NCI-H748 (cell line): ENCODE measurements around the gene SNX33.
A peak's percentile ranks its signal among the peaks of the same experiment; 100 is the strongest.

ENCODE experiments used
- DNase-seq: peaks from one replicate; lab custom pipeline; 2025; ENCODE audit not compliant: unreplicated experiment; lab: John Stamatoyannopoulos, UW

The SNX33 gene

GRCh38 chr15:75640483-75641178 lies 7.1 kb upstream of the SNX33 start:
- DNase-seq: peak; percentile 81

- DNase-seq: no peak
Observed at GRCh38 chr15:75641179-75641503, 6.6 kb upstream of the SNX33 start.

GRCh38 chr15:75641603-75642002 lies 6.1 kb upstream of the SNX33 start:
- no peak for DNase-seq

GRCh38 chr15:75644376-75644775 lies 3.3 kb upstream of the SNX33 start:
- DNase-seq: no peak

- no peak for DNase-seq
Observed at GRCh38 chr15:75646112-75646943, 1.4 kb upstream of the SNX33 start.

GRCh38 chr15:75646944-75647364 lies 758 bp upstream of the SNX33 start:
- DNase-seq: peak; percentile 36

- peak; percentile 39 for DNase-seq
Observed at GRCh38 chr15:75648156-75649000, 666 bp downstream of the SNX33 start.

- no peak for DNase-seq
Observed at GRCh38 chr15:75649045-75649761, 1.5 kb downstream of the SNX33 start.

- no peak for DNase-seq
Observed at GRCh38 chr15:75649848-75650247, 2.1 kb downstream of the SNX33 start.

GRCh38 chr15:75650908-75651809 lies 3.4 kb downstream of the SNX33 start:
- no peak for DNase-seq

- no peak for DNase-seq
Observed at GRCh38 chr15:75651810-75652543, 4.3 kb downstream of the SNX33 start.

GRCh38 chr15:75653347-75653913 lies 5.7 kb downstream of the SNX33 start:
- DNase-seq: no peak

GRCh38 chr15:75654201-75654907 lies 6.6 kb downstream of the SNX33 start:
- DNase-seq: no peak

- peak; percentile 6 for DNase-seq
Observed at GRCh38 chr15:75655931-75656330, 8.2 kb downstream of the SNX33 start.

- no peak for DNase-seq
Observed at GRCh38 chr15:75656331-75656730, 8.6 kb downstream of the SNX33 start.

GRCh38 chr15:75656813-75657212 lies 9.1 kb downstream of the SNX33 start:
- no peak for DNase-seq

- no peak for DNase-seq
Observed at GRCh38 chr15:75659141-75659771, 11.5 kb downstream of the SNX33 start.
